EL (cell line): ENCODE measurements around the gene TMEM208.

ENCODE experiments used
- DNase-seq: peaks from one replicate; pipeline ENCODE4 v3.0.0-alpha.2; 2016

The TMEM208 gene

DNA sequence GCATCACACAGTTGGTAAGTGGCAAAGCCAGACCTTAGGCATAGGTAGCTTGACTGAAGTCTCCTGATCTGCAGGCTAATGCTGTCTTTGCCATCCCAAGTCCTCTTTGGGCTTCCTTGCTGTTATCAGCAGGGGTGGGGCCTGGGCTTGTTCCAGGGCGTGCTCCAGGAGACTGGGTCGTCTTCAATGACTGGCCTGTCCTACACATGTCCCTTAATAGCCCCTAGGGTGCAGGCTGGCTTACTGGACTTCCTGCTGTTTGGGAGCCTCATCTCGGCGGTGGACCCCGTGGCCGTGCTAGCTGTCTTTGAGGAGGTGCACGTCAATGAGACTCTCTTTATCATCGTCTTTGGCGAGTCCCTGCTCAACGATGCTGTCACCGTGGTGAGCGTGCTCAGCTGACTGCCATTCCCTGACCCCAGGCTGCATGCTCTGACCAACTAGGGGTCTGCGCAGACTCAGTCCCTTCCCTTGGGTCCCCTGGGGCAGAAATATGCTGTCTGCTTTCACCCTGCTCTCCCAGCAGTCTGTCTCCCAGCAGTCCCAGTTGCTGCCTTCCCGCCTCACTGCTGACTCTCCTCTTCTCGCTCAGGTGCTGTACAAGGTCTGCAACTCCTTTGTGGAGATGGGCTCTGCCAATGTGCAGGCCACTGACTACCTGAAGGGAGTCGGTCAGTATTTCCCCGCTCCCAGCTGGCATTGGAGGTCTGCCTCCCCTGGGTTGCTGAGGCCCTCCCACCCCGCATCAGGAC lies 28.0 kb downstream of the TMEM208 start:
- no peak for DNase-seq

DNA sequence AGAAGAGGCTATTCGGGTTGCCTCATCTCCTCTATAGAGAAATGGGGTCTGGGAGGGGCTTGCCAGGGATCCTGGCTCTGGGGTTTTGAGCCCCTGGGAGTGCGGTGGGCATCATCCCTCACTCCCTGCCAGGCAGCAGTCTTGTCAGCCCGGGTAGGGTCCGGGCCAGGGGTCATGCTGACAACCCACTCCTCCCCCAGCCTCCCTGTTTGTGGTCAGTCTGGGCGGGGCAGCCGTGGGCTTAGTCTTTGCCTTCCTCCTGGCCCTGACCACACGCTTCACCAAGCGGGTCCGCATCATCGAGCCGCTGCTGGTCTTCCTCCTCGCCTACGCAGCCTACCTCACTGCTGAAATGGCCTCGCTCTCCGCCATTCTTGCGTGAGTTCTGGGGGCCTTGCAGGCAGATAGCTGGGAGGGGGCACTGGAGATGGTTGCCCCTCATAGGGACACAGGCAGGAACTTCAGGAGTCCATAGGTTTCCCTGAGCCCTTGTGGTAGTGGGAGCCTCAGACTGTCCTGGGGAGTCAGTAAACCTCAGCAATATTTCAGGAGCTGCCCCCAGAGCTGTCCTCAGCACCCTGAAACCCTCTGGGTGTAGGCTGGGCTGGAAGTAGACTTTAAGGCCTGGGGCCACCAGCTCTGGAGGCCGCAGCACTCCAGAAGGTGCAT lies 28.8 kb downstream of the TMEM208 start:
- no peak for DNase-seq

DNA sequence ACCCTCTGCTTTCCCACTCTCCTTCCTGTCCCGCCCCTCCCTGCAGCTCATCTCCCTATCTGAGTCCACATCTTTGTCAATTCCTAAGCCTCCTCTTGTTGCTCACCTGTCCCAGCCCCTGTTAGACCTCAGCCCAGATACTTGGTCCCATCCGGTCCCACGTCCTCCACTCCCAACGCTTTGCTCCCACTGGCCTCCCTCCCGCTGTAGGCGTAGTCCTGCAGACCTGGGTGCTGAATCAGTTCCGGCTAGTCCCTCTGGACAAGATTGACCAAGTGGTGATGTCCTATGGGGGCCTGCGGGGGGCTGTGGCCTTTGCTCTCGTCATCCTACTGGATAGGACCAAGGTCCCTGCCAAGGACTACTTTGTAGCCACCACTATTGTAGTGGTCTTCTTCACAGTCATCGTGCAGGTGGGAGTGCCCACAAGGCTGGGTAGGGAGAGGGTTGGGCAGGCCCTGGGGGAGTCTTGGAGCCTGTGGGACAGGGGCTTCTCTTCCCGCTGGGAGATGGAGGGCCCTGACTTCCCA lies 29.8 kb downstream of the TMEM208 start:
- DNase-seq: no peak

DNA sequence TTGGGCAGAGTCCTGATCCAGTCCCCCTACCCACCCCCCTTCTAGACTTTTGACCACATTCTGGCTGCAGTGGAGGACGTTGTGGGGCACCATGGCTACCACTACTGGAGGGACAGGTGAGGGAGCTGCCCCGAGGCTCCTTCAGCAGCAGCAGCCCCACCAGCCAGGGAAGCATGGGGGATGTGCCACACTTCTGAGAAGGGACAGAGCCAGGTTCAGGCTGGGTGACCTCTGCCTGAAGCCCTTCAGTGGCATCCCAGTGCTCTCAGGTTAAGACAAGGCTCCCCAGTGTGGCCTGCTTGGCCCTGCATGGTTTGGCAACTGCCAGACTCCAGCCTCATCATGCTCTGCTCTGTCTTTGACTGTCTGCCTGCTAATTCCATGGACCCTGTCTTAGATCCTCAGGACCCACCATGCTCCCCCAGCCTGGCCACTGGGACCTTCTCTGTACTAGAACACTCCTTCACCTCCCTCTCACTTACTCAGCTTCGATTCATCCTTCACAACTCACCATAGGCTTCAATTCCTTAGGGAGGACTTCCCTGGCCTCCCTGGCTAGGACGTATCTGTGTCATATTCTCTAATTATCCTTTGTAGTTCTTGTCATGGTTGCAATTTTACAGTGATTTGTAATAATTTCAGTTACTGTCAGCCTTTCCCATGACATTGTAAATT lies 30.7 kb downstream of the TMEM208 start:
- DNase-seq: no peak

DNA sequence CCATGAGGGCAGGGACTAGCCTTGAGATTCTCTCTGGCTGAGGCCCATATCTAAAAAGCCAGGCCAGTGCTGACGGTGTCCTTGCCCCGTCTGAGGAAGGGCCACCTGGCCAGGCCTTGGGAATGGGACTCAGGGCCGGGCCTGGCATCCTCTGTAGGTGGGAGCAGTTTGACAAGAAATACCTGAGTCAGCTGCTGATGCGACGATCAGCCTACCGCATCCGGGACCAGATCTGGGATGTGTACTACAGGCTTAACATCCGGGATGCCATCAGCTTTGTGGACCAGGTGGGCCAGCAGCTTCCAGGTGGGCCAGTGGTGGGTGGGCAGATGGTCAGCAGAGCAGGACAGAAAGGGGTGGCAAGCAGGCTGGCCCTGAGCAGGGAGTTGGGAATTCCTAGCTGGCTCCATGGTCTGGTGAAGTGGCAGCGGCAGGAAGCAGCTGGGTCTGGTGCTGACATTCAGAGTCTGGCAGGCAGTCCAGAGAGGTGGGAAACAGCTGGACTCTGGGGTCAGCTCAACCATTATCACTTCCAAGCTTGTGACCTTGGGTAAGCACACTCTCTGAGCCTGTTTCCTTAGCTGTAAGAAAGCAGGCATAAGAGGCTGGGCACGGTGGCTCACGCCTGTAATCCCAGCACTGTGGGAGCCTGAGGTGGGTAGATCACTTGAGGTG lies 31.4 kb downstream of the TMEM208 start:
- no peak for DNase-seq

DNA sequence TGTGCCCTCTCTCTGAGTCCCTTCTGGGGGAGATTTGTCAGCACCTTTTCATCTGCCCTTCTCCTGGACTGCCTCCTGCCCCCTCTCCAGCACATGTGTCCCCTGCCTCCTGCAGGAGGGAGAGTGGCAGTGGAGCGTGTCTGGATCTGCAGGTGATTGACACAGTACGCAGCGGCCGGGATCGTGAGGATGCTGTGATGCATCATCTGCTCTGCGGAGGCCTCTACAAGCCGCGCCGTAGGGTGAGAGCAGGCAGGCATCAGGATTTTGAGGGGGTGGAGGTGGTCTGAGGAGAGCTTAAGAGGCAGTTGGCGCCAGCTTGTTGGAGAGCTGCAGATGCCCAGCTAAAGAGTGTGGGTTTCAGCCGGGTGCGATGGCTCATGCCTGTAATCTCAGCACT lies 32.8 kb downstream of the TMEM208 start:
- DNase-seq: no peak

DNA sequence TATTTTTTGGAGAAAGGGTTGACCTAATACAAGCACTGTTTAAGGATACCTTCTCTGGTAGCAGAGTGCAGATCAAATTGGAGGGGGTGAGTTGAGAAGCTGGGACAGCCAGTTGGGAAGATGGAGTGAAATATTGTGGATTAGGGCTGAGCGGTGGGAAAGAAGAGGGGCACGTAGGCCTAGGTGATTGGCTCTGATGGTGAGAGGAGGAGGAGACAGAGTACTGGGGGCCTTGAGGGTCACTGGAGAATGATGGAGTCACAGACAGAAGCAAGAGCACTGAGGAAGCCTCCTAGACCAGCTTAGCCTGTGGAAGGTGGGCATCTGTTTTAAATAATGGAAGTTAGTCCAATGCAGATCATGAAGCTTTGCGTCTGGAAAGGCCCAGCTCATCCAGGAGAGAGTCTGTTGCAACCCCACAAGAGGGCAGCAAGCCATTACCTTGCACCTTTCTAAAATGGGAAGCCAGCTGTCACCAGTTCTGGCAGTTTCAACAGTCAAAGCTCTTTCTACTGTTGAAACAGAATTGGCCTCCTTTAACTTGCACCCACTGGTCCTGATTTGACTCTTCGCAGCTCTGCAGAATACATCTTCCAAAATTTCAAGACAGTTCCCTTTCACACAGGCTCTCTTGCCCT lies 33.6 kb downstream of the TMEM208 start:
- DNase-seq: peak; percentile 54

DNA sequence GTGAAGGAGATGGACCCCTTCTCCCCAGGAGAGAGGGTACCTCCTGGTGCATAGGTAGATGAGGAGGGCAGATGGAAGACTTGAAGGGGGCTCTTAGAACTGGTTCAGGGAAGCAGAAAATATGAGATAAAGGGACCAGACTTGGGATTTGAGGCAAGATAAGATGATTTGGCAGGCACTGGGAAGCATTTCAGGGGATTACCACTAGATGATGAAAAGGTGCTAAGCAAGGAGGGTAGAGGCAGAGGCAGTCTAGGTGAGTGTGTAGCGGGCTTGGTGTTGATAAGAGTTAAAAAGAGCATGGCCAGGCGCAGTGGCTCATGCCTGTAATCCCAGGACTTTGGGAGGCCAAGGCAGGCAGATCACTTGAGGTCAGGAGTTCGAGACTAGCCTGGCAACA lies 36.3 kb downstream of the TMEM208 start:
- DNase-seq: no peak

DNA sequence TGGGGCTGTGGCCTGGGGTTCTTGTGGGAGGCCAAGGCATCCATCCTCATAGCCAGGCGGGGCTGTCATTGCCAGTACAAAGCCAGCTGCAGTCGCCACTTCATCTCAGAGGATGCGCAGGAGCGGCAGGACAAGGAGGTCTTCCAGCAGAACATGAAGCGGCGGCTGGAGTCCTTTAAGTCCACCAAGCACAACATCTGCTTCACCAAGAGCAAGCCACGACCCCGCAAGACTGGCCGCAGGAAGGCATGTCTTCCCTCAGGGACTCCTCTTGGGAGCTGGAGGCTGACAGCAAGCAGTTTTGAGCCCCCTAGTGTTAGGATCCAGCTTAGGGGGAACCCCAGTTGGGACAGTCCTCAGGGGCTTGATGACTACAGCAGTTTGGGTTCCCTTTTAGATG lies 37.3 kb downstream of the TMEM208 start:
- no peak for DNase-seq

DNA sequence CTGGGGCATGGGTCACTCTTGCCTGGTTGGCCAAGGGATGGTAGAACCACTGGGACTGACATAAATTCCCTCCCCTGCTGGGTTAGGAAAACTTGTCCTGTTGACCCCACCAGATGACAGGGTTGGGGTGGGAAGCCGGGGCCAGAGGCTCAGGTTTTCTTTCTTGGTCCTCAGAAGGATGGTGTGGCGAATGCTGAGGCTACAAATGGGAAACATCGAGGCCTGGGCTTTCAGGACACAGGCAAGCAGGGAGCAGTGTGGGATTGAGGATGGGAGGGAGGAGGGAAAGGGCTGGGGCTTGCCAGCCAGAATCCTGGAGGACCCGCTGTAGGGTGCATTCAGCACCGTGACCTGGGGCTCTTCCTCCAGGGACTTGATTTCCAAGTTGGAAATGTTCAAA lies 37.9 kb downstream of the TMEM208 start:
- DNase-seq: no peak

DNA sequence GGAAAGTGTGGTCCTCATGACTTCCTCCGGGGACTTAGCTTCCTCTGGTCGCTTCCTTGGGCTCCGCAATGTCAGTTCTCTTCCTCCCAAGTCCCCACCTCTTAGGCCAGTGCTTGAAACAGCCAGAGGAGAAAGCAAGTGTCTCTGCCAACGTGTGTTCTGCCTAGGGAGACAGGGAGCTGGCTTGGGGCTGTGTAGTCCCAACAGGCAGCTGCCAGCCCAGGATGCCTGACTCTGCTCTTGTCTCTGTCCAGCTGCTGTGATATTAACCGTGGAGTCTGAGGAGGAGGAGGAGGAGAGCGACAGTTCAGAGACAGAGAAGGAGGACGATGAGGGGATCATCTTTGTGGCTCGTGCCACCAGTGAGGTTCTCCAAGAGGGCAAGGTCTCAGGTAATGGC lies 38.9 kb downstream of the TMEM208 start:
- no peak for DNase-seq

DNA sequence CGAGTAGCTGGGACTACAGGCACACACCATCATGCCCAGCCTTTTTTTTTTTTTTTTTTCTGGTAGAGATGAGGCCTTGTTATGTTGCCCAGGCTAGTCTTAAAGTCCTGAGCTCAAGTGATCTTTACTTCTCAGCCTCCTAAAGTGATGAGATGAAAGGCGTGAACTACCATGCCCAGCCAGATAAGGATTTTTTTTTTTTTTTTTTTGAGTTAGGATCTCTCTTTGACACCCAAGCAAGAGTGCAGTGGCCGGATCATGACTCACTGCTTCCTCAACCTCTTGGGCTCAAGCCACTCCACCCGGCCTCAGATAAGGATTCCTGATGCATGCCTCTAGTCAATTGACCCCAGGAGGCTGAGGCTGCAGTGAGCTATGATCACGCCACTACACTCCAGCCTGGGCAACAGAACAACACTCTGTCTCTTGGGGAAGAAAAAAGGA lies 41.2 kb downstream of the TMEM208 start:
- DNase-seq: peak; percentile 95

DNA sequence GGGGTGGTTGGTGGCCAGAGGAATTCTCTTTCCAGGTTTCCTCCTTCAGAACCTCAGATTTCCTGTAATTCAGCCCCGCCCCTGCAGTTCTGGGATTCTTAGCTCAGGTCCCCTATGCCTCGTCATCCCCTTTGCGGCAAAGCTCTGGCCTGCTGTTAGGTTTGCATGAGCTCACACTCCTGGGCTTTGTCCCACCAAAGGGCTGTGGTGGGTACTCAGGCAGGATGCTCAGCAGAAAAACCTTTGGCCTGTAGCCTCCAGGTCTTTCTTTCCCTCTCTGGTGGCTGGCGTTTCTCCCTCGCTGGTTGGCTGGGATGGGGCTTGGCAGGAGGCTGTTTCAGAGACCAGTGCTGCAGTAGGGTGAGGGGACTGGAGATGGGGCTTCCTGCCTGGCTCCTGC lies 42.8 kb downstream of the TMEM208 start:
- DNase-seq: peak; percentile 63

DNA sequence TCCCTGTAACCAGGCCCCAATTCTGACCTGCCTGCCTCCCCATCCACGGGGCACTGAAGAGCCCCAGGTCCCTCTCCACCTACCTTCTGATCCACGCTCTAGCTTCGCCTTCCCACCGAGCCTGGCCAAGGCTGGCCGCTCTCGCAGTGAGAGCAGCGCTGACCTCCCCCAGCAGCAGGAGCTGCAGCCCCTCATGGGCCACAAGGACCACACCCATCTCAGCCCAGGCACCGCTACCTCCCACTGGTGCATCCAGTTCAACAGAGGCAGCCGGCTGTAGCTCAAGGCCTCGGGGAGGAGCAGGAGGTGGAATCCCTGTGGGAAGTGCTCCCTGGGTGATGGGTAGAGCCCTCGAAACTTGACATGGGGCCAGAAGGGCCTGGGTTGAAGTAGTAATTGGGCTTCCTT lies 44.0 kb downstream of the TMEM208 start:
- DNase-seq: no peak

DNA sequence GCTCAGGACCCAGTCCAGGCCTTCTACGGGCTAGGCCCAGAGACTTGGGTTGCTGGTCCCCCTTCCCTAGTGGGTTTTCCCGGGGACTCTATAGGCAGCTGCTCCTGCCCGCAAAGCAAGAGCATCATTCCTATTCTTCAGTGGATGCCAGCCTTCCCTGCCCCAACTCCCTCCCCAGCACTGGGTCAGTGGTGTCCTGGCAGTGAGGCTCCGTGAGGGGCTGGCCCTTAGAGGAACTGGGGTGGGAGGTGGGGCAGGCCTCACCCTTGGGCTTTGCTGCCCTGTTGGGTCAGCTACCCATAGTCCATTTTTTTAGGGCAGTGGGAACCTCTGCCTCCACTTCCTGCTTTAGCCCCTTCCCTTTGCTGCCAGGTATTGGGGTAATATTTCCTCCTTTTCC lies 44.5 kb downstream of the TMEM208 start:
- DNase-seq: no peak

DNA sequence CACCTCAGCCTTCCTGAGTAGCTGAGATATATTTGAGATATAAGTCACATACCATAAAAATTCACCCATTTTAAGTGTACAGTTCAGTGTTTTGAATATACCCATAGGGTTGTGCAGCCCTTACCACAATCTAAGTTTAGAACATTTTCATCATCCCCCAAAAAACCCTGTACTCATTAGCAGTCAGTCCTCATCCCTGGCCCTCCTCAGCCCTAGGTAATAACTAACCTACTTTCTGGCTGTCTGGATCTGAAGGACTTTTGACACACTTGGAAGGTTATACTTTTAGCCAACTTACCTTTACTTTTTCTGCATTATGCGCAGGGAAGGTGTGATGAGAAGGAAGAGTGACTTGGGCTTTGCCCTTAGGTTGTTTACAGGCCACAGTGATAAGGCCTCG lies 48.4 kb downstream of the TMEM208 start:
- no peak for DNase-seq

DNA sequence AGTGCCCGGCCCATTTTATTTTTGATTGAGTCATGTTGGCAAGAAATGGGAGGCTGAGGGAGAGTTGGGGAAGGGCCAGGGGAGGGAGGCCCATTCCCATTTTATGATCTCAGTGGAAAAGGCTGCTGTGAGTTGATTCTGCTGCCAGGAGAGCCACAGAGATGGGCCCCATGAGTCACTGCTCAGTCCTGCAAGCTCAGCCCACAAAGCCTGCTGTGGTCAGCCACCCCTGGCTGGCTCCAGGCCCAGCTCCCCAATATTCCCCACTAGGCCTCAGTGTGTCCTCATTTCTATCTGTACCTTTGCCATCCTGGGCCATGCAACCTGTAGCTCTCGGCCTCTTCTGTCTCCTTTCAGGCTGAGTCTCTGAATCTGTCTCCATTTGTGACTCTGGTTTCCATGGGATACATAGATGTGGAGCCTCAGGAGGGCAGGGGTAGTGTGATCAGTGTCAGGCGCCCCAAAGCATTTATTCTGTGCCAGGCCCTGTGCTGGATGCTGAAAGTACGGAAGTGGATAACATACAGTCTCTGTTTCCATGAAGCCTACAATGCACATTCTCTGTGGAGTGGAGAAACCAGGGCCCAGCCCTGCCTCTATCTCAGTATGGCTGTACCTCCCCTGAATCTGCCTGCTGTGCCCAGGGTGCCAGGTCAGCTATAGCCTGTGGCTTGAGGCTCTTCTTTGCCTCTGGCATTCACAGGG lies 50.5 kb downstream of the TMEM208 start:
- peak; percentile 99 for DNase-seq

DNA sequence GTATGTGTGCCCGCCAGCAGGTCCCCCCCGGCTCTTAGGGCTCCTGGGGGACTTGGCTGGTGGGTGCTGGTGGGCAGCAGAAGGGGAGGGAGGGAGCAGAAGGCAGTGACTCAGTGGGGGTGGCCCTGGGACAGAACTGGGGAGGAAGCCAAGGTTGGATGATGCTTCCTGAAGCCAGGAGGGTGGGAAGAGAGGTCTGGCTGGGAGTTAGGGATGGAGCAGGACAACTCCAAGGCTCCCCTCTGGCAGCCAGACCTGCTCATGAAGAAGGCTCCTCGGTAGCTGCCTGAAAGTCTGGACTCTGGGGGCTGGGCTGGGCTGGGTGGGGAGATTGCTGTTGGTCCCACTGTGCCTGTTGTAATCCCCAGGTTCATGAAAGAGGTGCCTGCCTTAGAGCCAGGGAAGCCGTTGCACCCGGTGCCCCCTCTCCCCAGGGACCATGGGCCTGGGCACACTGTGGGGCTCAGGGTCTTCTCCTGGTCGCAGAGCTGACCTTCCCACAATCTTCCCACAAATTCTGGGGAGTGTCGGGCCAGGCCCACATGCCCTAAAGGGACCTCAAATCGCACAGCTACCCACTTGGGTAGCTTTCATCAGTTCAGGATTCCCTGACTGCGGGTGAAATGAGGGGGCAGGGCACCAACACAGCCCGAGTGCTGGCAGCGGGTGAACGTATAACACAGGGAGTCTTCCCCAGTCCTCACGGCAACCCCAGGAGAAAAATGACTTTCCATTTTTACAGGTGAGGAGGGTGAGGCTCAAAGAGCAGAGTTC lies 51.3 kb downstream of the TMEM208 start:
- peak; percentile 87 for DNase-seq
